ENCODE measurements around the gene DMAC2. TPM values are rescaled to one million over a fixed set of nuclear protein-coding genes. Genes with fewer than 3 reads are reported as not detected.

Gene DMAC2
- total RNA-seq, 2 donors from 2014 or later = 52.9 to 71.5 TPM

DNA sequence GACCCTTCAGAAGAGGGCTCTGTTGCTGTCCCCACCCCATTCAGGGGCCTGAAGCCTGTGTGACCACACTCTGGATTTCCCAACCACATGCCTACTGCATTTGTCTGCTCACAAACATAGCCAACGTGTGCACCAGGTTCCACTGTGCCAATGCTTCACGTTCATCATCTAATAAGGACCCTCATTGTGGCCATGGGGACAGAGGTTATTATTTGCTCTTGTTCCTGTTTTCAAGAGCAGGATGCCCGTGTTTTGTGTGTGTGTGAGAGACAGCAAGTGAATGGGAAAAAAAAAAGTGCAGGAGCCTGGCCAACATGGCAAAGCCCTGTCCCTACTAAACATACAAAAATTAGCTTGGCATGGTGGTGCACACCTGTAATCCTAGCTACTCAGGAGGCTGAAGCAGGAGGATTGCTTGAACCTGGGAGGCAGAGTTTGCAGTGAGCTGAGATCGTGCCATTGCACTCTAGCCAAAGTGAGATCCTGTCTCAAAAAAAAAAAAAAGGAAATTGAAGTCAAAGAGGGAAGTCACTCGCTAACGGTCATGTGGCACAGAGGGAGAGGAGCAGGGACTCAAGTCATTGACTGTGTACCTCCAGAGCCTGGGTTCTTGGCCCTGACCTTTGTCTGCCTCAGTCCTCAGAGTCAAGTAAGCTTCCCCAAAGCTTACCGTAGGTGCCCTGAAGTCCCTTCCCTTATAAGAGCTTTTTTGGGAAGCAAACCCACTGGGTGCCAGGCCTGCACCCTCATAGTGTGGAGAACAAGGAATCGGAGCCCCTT is 19.4 kb downstream of the DMAC2 start:
- 94 to 98% methylated on average over 5 to 8 of the region's 8 CpGs for WGBS, 2 experiments (ENCODE audit: insufficient coverage in 1 of 2, insufficient read length in 1 of 2)
- H3K9ac ChIP-seq (ENCODE audit: extremely low read depth, low read length, poor library complexity, severe bottlenecking) = no peak overlapping the region
- Mint-ChIP-seq H3K9me3 (no peaks in the 10 kb centered on the region), H3K4me3 (no peak overlapping the region), H3K36me3 (ENCODE audit: low read depth) (peaks cover 53% of the 10 kb centered on the region), H3K27ac (no peak overlapping the region), H3K27me3 (ENCODE audit: insufficient read depth) (no peaks in the 10 kb centered on the region), H3K4me1 (no peaks in the 10 kb centered on the region)
- peaks cover 6% of the 10 kb centered on the region for H3K36me3 ChIP-seq (ENCODE audit: control insufficient read depth, insufficient read depth, low read length)
- H3K27ac ChIP-seq (ENCODE audit: low read depth, low read length) = no peak overlapping the region
- DNase-seq = no peak
- no peaks in the 10 kb centered on the region for H3K27me3 ChIP-seq (ENCODE audit: control insufficient read depth, insufficient read depth, low read length, poor library complexity, severe bottlenecking)
- TF ChIP-seq, protein P1, sequence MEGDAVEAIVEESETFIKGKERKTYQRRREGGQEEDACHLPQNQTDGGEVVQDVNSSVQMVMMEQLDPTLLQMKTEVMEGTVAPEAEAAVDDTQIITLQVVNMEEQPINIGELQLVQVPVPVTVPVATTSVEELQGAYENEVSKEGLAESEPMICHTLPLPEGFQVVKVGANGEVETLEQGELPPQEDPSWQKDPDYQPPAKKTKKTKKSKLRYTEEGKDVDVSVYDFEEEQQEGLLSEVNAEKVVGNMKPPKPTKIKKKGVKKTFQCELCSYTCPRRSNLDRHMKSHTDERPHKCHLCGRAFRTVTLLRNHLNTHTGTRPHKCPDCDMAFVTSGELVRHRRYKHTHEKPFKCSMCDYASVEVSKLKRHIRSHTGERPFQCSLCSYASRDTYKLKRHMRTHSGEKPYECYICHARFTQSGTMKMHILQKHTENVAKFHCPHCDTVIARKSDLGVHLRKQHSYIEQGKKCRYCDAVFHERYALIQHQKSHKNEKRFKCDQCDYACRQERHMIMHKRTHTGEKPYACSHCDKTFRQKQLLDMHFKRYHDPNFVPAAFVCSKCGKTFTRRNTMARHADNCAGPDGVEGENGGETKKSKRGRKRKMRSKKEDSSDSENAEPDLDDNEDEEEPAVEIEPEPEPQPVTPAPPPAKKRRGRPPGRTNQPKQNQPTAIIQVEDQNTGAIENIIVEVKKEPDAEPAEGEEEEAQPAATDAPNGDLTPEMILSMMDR (conservative IDR thresholded peaks at IDR 0.05) = no peak
- no peak overlapping the region for H3K4me3 ChIP-seq (ENCODE audit: low read length)
- H3K9me3 ChIP-seq (ENCODE audit: control insufficient read depth, low read length) = no peaks in the 10 kb centered on the region
- no peaks in the 10 kb centered on the region for H3K4me1 ChIP-seq (ENCODE audit: control insufficient read depth, insufficient read depth, low read length)

DNA sequence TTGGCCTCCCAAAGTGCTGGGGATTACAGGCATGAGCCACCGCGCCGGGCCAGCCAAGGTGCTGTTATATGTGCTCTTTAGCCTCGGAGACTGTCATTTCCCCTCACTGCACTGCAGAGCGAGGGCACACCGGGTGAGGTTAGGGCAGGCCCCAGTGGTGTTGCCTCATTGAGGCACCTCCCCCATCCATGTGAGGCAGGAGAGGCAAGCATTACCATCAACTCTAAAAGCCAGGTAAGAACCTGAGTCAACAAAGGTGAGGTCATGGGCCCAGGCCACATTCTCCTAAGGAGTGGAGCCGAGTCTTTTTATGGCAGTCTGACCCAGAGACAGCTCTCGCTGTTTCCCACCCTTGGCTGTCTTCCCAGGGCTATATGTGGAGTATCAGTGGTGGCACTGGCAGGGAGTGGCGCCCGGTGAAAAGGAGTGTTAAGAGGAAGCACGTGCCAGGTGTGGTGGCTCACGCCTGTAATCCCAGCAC is 23.5 kb downstream of the DMAC2 start:
- no peaks in the 10 kb centered on the region for H3K9me3 Mint-ChIP-seq
- Histone ChIP-seq H3K4me1 (ENCODE audit: control insufficient read depth, insufficient read depth, low read length) (no peaks in the 10 kb centered on the region), H3K9me3 (ENCODE audit: control insufficient read depth, low read length) (no peaks in the 10 kb centered on the region), H3K9ac (ENCODE audit: extremely low read depth, low read length, poor library complexity, severe bottlenecking) (no peak overlapping the region), H3K36me3 (ENCODE audit: control insufficient read depth, insufficient read depth, low read length) (peaks cover 6% of the 10 kb centered on the region), H3K27ac (ENCODE audit: low read depth, low read length) (no peak overlapping the region), H3K4me3 (ENCODE audit: low read length) (no peak overlapping the region), H3K27me3 (ENCODE audit: control insufficient read depth, insufficient read depth, low read length, poor library complexity, severe bottlenecking) (no peaks in the 10 kb centered on the region)
- peaks cover 47% of the 10 kb centered on the region for H3K36me3 Mint-ChIP-seq (ENCODE audit: low read depth)
- no peaks in the 10 kb centered on the region for H3K27me3 Mint-ChIP-seq (ENCODE audit: insufficient read depth)
- 89 to 94% methylated on average over 12 of the region's 12 CpGs for WGBS, 2 experiments (ENCODE audit: insufficient coverage in 1 of 2, insufficient read length in 1 of 2)
- TF ChIP-seq, protein P1 (conservative IDR thresholded peaks at IDR 0.05) = no peak
- peak overlapping the region; percentile 85 for H3K27ac Mint-ChIP-seq
- H3K4me3 Mint-ChIP-seq = no peak overlapping the region
- DNase-seq = no peak
- no peaks in the 10 kb centered on the region for H3K4me1 Mint-ChIP-seq

DNA sequence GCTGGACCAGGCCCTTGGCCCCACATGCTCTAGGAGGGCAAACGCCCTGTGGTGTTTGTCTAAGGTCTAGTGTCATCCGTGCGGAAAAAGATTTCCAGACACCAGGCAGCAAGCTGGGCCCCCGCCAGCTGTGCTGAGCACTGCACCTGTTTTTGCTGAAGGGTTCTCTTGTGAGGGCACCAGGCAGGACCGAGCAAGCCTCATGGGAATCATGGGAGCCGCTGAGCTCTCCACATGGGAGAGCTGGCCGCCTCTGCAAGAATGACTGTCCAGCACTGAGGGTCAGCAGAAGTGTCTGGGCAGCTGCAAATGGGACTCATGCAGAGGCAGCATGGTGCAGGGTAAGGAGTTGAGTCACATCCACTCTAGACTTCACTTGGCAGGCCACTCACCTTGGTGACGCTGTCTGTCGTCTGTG is 24.5 kb downstream of the DMAC2 start:
- Histone ChIP-seq H3K36me3 (ENCODE audit: control insufficient read depth, insufficient read depth, low read length) (peaks cover 6% of the 10 kb centered on the region), H3K27me3 (ENCODE audit: control insufficient read depth, insufficient read depth, low read length, poor library complexity, severe bottlenecking) (no peaks in the 10 kb centered on the region), H3K9me3 (ENCODE audit: control insufficient read depth, low read length) (no peaks in the 10 kb centered on the region), H3K4me1 (ENCODE audit: control insufficient read depth, insufficient read depth, low read length) (no peaks in the 10 kb centered on the region), H3K27ac (ENCODE audit: low read depth, low read length) (no peak overlapping the region), H3K4me3 (ENCODE audit: low read length) (no peak overlapping the region), H3K9ac (ENCODE audit: extremely low read depth, low read length, poor library complexity, severe bottlenecking) (no peak overlapping the region)
- peaks cover 47% of the 10 kb centered on the region for H3K36me3 Mint-ChIP-seq (ENCODE audit: low read depth)
- H3K27me3 Mint-ChIP-seq (ENCODE audit: insufficient read depth) = no peaks in the 10 kb centered on the region
- no peak for DNase-seq
- no peaks in the 10 kb centered on the region for H3K9me3 Mint-ChIP-seq
- no peak overlapping the region for H3K4me3 Mint-ChIP-seq
- TF ChIP-seq, protein P1 (conservative IDR thresholded peaks at IDR 0.05) = no peak
- no peaks in the 10 kb centered on the region for H3K4me1 Mint-ChIP-seq
- no peak overlapping the region for H3K27ac Mint-ChIP-seq
- 98% methylated on average over 9 of the region's 9 CpGs for WGBS, 2 experiments (ENCODE audit: insufficient coverage in 1 of 2, insufficient read length in 1 of 2)
